Activated CD4-positive, alpha-beta T cell treated with anti-CD3 and anti-CD28 coated beads for 24 hours (primary cell): ENCODE measurements around the gene FLCN.
A peak's percentile ranks its signal among the peaks of the same experiment; 100 is the strongest.
"Not testable (repeated sequence)": the region's sequence is repeated elsewhere in the genome, so short reads cannot be mapped to it uniquely, and the experiment has no call there.

ENCODE experiments used
- DNase-seq, 2 donors: peaks; one replicate each; pipeline ENCODE4 v3.0.0-alpha.2; 2020; ENCODE audit warnings: low read depth in 2 of 2

The FLCN gene

GRCh38 chr17:17237026-17237799 is at the start of gene FLCN:
FLCN (minus strand) TSS chr17:17237168; CDS start chr17:17228137, 9,031 bp downstream.
- DNase-seq, result peak; percentile 86 to 87

- no peak for DNase-seq
Measured at GRCh38 chr17:17285951-17286350, 49.0 kb upstream of the FLCN start.

- peak; percentile 93 to 95 for DNase-seq
Measured at GRCh38 chr17:17280613-17281549, 43.9 kb upstream of the FLCN start, which contains the start of gene COPS3. COPS3 (minus strand) TSS chr17:17281246; CDS start chr17:17281186, 60 bp downstream.

- DNase-seq, result no peak
Measured at GRCh38 chr17:17279316-17279715, 42.3 kb upstream of the FLCN start.

DNA sequence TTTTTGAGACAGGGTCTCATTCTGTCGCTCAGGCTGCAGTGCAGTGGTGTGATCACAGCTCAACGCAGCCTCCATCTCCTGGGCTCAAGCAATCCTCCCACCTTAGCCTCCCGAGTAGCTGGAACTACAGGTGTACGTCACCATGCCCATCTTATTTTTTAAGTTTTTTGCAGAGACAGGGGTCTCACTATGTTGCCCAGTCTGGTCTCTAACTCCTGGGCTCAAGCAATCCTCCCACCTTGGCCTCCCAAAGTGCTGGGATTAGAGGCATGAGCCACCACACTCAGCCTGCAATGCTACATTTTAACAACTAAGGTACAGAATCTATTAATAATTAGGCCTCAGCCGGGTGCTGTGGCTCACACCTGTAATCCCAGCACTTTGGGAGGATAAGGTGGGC is 40.5 kb upstream of the FLCN start:
- DNase-seq, result not testable (repeated sequence)

DNA sequence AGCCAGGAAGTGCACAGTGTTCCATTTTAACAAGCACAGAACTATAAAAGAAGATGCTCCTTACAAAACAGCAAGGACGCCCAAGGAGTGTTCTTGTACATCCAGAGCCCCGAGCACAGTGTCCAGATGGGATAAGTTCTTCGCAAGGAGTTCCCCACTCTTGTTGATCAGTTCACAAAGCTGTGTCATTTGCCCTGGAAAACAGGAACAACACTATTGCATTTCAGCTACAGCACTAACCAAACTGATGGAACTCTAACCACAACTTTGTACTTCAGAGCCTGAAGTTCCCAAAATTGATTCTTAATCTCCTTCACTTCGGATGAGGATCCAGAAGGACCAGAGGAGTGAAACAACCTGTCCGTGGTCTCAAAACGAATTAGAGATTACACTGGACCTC is 39.0 kb upstream of the FLCN start:
- DNase-seq, result no peak

DNA sequence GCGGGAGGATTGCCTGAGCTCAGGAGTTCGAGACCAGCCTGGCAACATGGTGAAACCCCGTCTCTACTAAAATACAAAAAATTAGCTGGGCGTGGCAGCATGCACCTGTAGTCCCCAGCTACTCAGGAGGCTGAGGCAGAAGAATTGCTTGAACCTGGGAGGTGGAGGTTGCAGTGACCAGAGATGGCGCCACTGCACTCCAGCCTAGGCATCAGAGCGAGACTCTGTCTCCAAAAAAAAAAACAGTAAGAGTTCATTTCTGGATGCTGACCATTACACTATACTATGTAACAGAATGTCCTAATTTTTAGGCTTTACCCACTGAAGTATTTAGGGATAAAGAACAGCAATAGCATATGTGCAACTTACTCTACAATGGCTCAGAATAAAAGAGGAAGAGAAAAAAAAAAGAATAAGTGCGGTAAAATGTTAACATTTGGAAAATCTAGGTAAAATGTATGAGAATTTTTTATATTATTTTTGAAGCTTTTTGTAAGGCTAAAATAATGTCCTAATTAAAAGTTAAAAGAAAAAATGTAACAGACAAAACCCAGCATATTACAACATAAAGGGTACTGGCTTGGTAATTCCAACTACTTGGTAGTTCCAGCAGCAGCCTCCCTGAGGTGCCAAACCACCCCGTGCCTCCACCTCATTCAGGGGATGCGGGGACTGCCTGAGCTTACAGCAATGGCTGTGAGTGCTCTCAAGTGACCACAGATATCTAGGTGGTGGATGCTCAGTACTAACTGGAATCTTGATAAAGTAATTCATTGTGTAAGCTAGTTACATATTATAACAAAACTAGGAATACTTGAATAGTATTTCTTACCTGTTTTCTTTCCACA is 33.2 kb upstream of the FLCN start:
- DNase-seq, result no peak

DNA sequence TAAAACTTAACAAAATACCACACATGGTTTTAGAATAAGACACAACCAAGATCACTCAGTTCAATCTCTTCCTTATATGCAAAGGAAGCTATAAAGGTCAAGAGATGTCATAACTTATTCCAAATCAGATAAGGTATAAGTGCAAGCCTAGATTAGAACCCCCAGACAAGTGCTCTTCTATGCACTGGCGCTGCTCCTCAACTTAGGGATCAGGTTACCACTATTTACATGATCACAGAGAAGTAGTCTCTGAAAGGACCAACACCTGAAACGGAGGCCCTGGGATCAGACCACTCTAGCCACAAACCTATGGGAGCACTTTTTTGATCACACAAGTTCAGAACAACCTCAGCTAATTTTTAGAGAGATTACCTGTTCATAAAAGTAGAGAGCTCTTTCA is 27.5 kb upstream of the FLCN start:
- no peak for DNase-seq

- no peak for DNase-seq
Measured at GRCh38 chr17:17258998-17259397, 22.0 kb upstream of the FLCN start.

GRCh38 chr17:17258011-17258410 is 21.0 kb upstream of the FLCN start:
- DNase-seq, result no peak

- no peak for DNase-seq
Measured at GRCh38 chr17:17256316-17256715, 19.3 kb upstream of the FLCN start.

DNA sequence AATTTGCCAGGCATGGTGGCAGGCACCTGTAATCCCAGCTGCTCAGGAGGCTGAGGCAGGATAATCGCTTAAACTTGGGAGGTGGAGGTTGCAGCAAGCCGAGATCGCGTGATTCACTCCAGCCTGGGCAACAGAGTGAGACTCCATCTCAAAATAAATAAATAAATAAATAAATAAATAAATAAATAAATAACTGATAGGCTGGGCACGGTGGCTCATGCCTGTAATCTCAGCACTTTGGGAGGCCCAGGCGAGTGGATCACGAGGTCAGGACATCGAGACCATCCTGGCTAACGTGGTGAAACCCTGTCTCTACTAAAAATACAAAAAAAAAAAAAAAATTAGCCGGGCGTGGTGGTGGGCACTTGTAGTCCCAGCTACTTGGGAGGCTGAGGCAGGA is 18.7 kb upstream of the FLCN start:
- DNase-seq, result not testable (repeated sequence)

- DNase-seq, result no peak
Measured at GRCh38 chr17:17254036-17254435, 17.1 kb upstream of the FLCN start.

DNA sequence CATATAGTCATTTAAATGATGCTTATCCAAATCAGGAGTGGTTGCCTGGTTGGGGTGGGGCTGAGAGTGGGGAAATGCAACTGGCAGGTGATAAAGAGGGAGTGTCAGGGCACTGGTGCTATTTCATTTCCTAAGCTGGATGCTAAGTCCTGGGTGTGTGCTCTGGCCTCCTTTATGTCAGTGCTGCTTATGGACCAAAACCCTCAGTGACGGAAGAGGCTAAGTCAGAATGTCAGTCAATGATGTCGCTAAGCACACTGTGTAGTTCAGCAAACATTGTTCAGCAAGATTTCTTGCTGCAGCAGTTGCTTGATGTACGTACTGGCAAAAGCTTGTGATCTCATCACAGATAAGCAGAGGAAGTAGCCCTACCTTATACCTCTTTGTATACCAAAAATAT is 16.4 kb upstream of the FLCN start:
- DNase-seq, result no peak

GRCh38 chr17:17252149-17252661 is 15.2 kb upstream of the FLCN start:
- no peak for DNase-seq

GRCh38 chr17:17246879-17247278 is 9.9 kb upstream of the FLCN start:
- no peak for DNase-seq

- DNase-seq, result no peak
Measured at GRCh38 chr17:17243163-17243562, 6.2 kb upstream of the FLCN start.

- no peak for DNase-seq
Measured at GRCh38 chr17:17242246-17242645, 5.3 kb upstream of the FLCN start.

DNA sequence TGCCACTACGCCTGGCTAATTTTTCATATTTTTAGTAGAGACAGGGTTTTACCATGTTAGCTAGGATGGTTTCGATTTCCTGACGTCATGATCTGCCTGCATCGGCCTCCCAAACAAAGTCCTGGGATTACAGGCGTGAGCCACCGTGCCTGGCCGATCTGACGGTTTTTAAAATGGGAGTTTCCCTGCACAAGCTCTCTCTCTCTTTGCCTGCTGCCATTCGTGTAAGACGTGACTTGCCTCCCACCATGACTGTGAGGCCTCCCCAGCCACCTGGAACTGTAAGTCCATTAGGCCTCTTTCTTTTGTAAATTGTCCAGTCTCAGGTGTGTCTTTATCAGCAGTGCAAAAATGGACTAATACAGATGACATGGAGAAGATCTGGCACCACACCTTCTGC is 4.7 kb upstream of the FLCN start:
- no peak for DNase-seq

- DNase-seq, result no peak
Measured at GRCh38 chr17:17239832-17240231, 2.9 kb upstream of the FLCN start.

GRCh38 chr17:17236295-17237025 is 508 bp downstream of the FLCN start:
- DNase-seq, result no peak
